ENCODE data around the gene SSH3.

SSH3 gene

DNA sequence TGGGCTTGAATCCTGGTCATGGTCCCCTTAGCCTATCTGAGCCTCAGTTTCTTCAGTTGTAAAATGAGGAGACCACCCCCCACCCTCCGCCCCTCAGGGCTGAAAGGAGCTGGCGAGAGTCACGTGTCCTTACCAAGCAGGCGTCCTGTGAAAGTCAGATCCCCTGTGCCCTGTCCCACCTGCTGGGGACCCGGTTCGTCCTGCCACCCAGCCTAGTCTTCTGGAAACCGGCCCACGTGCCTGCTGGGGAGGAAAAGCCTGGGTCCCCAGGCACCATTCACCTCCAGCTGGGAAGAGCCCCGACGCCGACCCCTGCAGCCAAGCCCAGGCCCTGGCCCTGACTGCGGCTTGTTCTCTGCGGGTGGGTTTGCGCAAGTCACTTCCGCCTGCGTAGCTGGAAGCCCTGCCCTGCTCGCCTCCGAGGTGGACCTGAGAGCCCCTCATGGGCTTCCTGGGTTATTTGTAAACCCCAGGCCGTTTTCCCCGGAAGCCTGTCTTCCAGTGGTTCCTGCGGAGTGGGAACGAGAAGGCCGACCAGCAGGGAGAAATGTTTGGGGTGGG lies 679 bp upstream of the SSH3 start:
- Histone ChIP-seq H3K9me3 (ENCODE audit: control insufficient read depth, low read length) (no peaks in the 10 kb centered on the region), H3K4me1 (ENCODE audit: control insufficient read depth, insufficient read depth, low read length) (peaks cover 16% of the 10 kb centered on the region), H3K36me3 (ENCODE audit: control insufficient read depth, insufficient read depth, low read length, severe bottlenecking) (peaks cover 41% of the 10 kb centered on the region), H3K27me3 (replicated peaks; ENCODE audit: control insufficient read depth, insufficient read depth, low read length) (no peaks in the 10 kb centered on the region), H3K4me3 (ENCODE audit: low read length) (peak overlapping the region; percentile 90), H3K9ac (ENCODE audit: low read length) (peak overlapping the region; percentile 89)
- DNase-seq (ENCODE audit: low read depth), result no peak

DNA sequence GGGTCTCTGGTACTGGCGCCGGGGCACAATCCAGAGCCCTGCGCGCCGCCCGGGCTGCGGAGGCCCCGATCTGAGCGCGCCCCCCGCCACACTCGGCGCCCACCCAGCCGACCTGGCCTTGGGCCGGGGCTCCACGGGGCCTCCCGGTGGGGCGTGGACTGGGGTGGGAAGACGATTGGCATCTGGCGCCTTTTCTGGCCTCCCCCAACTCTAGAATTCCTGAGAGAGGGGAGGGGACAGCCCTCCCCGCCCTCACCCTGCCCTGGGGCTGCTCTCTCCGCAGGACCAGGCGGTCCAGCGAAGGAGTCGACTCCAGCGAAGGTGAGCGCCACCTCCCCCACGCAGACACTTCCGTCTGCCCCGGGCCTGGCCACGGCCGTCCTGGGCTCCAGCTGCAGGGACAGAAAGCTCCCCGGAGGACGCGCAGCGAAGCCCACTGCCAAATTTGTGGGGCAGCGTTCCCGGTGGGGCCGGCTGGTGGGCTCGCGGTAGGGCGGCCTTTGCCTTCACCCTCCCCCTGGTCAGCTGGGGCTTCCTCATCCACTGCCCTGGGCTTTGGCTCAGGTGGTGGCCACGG lies 593 bp downstream of the SSH3 start:
- Histone ChIP-seq H3K4me3 (ENCODE audit: low read length) (peak overlapping the region; percentile 90), H3K36me3 (ENCODE audit: control insufficient read depth, insufficient read depth, low read length, severe bottlenecking) (peaks cover 46% of the 10 kb centered on the region), H3K9ac (ENCODE audit: low read length) (peak overlapping the region; percentile 89), H3K9me3 (ENCODE audit: control insufficient read depth, low read length) (no peaks in the 10 kb centered on the region), H3K27me3 (replicated peaks; ENCODE audit: control insufficient read depth, insufficient read depth, low read length) (no peaks in the 10 kb centered on the region), H3K4me1 (ENCODE audit: control insufficient read depth, insufficient read depth, low read length) (peaks cover 16% of the 10 kb centered on the region)
- peak; percentile 54 for DNase-seq (ENCODE audit: low read depth)

DNA sequence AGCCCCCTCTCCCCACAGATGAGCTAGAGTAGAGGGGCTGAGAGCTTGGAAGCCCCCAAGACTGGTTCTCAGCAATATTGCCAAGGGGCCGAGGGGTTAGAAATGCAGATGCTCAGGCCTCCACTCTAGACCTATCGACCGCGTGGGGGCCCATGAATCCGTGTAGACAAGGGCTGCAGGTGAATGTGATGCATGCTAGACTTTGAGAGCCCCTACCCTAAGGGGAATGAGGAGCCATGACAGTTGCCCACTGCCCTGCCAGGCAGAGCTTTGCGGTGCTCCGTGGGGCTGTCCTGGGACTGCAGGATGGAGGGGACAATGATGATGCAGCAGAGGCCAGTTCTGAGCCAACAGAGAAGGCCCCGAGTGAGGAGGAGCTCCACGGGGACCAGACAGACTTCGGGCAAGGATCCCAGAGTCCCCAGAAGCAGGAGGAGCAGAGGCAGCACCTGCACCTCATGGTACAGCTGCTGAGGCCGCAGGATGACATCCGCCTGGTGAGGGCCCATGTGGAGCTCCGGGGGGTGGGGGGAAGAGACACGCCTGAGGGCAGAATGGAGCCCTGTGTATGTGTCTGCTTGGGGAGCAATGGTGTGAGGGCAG lies 1.3 kb downstream of the SSH3 start:
- Histone ChIP-seq H3K9ac (ENCODE audit: low read length) (peak overlapping the region; percentile 89), H3K27me3 (replicated peaks; ENCODE audit: control insufficient read depth, insufficient read depth, low read length) (no peaks in the 10 kb centered on the region), H3K4me1 (ENCODE audit: control insufficient read depth, insufficient read depth, low read length) (peaks cover 16% of the 10 kb centered on the region), H3K36me3 (ENCODE audit: control insufficient read depth, insufficient read depth, low read length, severe bottlenecking) (peaks cover 45% of the 10 kb centered on the region), H3K4me3 (ENCODE audit: low read length) (peak overlapping the region; percentile 90), H3K9me3 (ENCODE audit: control insufficient read depth, low read length) (no peaks in the 10 kb centered on the region)
- no peak for DNase-seq (ENCODE audit: low read depth)

DNA sequence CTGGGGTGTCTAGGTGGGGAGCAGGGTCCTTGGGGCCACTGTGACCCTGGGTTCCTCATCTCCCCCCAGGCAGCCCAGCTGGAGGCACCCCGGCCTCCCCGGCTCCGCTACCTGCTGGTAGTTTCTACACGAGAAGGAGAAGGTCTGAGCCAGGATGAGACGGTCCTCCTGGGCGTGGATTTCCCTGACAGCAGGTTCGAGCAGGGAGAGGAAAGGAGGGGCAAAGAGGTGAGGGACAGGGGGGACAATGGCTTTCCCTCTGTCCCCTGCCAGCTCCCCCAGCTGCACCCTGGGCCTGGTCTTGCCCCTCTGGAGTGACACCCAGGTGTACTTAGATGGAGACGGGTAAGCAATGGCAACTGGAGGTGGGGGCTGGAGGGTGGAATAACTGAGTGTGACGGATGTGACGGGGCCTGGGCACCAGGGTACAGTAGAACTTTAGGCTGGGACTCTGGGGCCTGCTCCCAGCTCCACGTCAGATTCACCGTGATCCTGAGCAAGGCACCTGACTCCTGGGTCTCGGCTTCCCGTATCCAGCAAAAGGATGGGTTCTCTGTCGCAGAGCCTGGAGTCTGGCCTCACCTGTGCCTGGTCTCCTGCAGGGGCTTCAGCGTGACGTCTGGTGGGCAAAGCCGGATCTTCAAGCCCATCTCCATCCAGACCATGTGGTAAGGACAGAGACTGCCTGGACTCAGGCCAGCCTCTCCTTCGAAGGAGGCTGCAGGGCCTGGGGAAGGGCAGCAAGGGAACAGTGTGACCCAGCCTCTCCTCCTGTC lies 3.6 kb downstream of the SSH3 start:
- peaks cover 16% of the 10 kb centered on the region for H3K4me1 ChIP-seq (ENCODE audit: control insufficient read depth, insufficient read depth, low read length)
- no peaks in the 10 kb centered on the region for H3K9me3 ChIP-seq (ENCODE audit: control insufficient read depth, low read length)
- H3K9ac ChIP-seq (ENCODE audit: low read length), result no peak overlapping the region
- H3K4me3 ChIP-seq (ENCODE audit: low read length), result no peak overlapping the region
- H3K36me3 ChIP-seq (ENCODE audit: control insufficient read depth, insufficient read depth, low read length, severe bottlenecking), result peaks cover 28% of the 10 kb centered on the region
- H3K27me3 ChIP-seq (replicated peaks; ENCODE audit: control insufficient read depth, insufficient read depth, low read length), result no peaks in the 10 kb centered on the region
- DNase-seq (ENCODE audit: low read depth), result no peak

DNA sequence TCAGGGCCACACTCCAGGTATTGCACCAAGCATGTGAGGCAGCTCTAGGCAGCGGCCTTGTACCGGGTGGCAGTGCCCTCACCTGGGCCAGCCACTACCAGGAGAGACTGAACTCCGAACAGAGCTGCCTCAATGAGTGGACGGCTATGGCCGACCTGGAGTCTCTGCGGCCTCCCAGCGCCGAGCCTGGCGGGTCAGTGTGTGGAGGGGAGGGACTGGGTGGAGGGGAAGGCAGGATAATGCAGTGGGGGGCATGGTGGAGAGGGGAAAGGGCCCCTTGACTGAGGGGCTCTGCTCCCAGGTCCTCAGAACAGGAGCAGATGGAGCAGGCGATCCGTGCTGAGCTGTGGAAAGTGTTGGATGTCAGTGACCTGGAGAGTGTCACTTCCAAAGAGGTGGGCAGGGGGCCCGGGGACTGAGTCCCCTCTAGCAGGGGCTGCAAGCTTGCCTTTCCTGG lies 4.2 kb downstream of the SSH3 start:
- DNase-seq (ENCODE audit: low read depth), result no peak
- Histone ChIP-seq H3K4me1 (ENCODE audit: control insufficient read depth, insufficient read depth, low read length) (peaks cover 12% of the 10 kb centered on the region), H3K9ac (ENCODE audit: low read length) (no peak overlapping the region), H3K27me3 (replicated peaks; ENCODE audit: control insufficient read depth, insufficient read depth, low read length) (no peaks in the 10 kb centered on the region), H3K4me3 (ENCODE audit: low read length) (no peak overlapping the region), H3K9me3 (ENCODE audit: control insufficient read depth, low read length) (no peaks in the 10 kb centered on the region), H3K36me3 (ENCODE audit: control insufficient read depth, insufficient read depth, low read length, severe bottlenecking) (peaks cover 28% of the 10 kb centered on the region)

DNA sequence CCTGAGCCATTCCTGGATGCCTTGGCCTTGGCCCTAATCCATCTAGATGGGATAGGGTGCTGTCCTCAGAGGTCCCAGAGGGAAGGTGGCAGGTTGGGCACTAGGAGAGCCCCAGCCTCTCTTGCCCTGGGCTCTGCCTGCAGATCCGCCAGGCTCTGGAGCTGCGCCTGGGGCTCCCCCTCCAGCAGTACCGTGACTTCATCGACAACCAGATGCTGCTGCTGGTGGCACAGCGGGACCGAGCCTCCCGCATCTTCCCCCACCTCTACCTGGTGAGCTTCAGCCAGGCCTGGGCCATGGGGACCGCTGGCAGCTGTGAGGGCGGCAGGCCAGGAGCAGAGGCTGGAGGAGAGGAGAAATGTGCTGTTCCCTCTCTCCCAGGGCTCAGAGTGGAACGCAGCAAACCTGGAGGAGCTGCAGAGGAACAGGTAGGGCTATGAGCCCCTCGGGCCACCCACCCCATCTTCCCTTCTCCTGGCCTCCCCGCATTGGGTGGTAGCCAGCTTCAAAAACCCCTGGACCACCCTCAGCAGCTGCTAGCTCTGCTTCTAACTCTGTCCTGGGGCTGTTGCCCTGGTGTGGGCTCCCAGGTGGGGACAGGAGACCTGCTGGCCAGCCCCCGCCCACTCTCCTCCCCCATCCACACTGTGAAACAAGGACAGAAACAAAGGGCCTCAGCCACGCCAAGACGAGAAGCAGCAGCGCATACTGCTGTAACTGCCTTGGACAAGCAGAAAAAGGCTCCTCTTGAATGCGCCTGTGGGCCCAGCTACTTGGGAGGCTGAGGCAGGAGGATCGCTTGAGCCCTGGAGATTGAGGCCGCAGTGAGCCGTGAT lies 4.9 kb downstream of the SSH3 start:
- no peaks in the 10 kb centered on the region for H3K27me3 ChIP-seq (replicated peaks; ENCODE audit: control insufficient read depth, insufficient read depth, low read length)
- no peak overlapping the region for H3K4me3 ChIP-seq (ENCODE audit: low read length)
- H3K9me3 ChIP-seq (ENCODE audit: control insufficient read depth, low read length), result no peaks in the 10 kb centered on the region
- H3K36me3 ChIP-seq (ENCODE audit: control insufficient read depth, insufficient read depth, low read length, severe bottlenecking), result peaks cover 28% of the 10 kb centered on the region
- DNase-seq (ENCODE audit: low read depth), result no peak
- peaks cover 7% of the 10 kb centered on the region for H3K4me1 ChIP-seq (ENCODE audit: control insufficient read depth, insufficient read depth, low read length)
- no peak overlapping the region for H3K9ac ChIP-seq (ENCODE audit: low read length)

DNA sequence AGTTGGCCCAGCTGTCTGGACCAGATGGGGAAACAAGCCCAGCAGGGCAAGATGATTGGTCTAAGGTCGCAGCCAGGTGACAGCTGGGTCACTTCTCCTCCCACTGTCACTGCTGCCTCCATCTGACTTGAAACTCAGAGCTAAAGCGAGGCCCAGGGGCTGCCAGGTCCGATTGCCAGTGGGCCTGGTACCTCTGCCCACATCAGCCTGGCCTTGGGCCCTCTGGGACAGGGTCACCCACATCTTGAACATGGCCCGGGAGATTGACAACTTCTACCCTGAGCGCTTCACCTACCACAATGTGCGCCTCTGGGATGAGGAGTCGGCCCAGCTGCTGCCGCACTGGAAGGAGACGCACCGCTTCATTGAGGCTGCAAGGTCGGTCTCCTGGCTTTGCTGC lies 5.8 kb downstream of the SSH3 start:
- Histone ChIP-seq H3K4me3 (ENCODE audit: low read length) (no peak overlapping the region), H3K27me3 (replicated peaks; ENCODE audit: control insufficient read depth, insufficient read depth, low read length) (no peaks in the 10 kb centered on the region), H3K4me1 (ENCODE audit: control insufficient read depth, insufficient read depth, low read length) (peaks cover 6% of the 10 kb centered on the region), H3K9ac (ENCODE audit: low read length) (no peak overlapping the region), H3K9me3 (ENCODE audit: control insufficient read depth, low read length) (no peaks in the 10 kb centered on the region), H3K36me3 (ENCODE audit: control insufficient read depth, insufficient read depth, low read length, severe bottlenecking) (peaks cover 28% of the 10 kb centered on the region)
- DNase-seq (ENCODE audit: low read depth), result no peak

DNA sequence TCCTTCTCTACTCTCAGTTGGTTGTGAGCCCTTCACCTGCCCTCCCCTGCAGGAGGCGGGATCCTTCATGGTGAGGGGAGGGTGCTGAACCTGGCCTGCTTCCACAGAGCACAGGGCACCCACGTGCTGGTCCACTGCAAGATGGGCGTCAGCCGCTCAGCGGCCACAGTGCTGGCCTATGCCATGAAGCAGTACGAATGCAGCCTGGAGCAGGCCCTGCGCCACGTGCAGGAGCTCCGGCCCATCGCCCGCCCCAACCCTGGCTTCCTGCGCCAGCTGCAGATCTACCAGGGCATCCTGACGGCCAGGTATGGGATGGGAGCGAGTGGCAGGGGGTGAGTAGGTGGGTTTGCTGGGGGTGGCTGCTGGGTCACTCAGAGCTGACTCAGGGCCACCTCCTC lies 6.3 kb downstream of the SSH3 start:
- H3K4me1 ChIP-seq (ENCODE audit: control insufficient read depth, insufficient read depth, low read length), result peaks cover under 1% of the 10 kb centered on the region
- no peak overlapping the region for H3K4me3 ChIP-seq (ENCODE audit: low read length)
- H3K27me3 ChIP-seq (replicated peaks; ENCODE audit: control insufficient read depth, insufficient read depth, low read length), result no peaks in the 10 kb centered on the region
- DNase-seq (ENCODE audit: low read depth), result no peak
- no peaks in the 10 kb centered on the region for H3K9me3 ChIP-seq (ENCODE audit: control insufficient read depth, low read length)
- H3K9ac ChIP-seq (ENCODE audit: low read length), result no peak overlapping the region
- H3K36me3 ChIP-seq (ENCODE audit: control insufficient read depth, insufficient read depth, low read length, severe bottlenecking), result peaks cover 28% of the 10 kb centered on the region

DNA sequence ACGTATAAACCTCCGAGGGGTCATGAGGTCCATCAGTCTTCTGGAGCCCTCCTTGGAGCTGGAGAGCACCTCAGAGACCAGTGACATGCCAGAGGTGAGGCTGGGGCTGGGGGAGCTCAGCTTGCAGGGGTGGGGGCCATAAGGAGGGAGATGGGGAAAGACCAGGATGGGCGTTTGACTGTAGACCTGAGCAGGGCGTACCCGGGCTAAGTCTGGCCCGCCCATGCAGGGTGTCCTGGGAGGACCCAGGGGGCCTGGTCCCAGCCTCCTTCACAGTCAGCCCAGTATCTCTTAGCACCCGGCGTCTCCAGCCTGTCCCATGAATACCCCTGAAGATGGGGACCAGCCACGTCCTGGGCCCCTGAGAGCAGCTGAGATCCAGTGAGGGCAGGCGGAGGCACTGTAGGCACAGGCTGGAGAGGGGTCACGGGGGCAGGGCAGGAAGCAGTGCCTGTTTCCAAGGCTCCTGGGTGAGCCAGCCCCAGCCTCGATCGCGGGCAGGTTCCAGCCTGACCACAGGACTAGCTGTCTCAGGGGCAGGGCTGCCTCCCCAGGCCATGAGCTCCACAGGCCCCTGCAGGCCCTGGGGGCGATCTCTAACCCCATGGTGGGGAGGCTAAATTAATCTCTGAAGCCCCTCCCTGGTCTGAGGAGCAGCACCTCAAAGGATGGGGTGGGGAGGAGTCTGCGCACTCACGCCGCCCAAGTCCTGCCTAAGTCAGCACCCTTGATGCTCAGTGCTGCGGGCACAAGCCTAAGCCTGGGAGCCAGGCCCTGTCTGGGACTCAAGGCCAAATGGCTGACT lies 7.1 kb downstream of the SSH3 start:
- no peaks in the 10 kb centered on the region for H3K27me3 ChIP-seq (replicated peaks; ENCODE audit: control insufficient read depth, insufficient read depth, low read length)
- H3K36me3 ChIP-seq (ENCODE audit: control insufficient read depth, insufficient read depth, low read length, severe bottlenecking), result peaks cover 28% of the 10 kb centered on the region
- no peak overlapping the region for H3K9ac ChIP-seq (ENCODE audit: low read length)
- H3K9me3 ChIP-seq (ENCODE audit: control insufficient read depth, low read length), result no peaks in the 10 kb centered on the region
- no peak overlapping the region for H3K4me3 ChIP-seq (ENCODE audit: low read length)
- no peaks in the 10 kb centered on the region for H3K4me1 ChIP-seq (ENCODE audit: control insufficient read depth, insufficient read depth, low read length)
- DNase-seq (ENCODE audit: low read depth), result no peak

DNA sequence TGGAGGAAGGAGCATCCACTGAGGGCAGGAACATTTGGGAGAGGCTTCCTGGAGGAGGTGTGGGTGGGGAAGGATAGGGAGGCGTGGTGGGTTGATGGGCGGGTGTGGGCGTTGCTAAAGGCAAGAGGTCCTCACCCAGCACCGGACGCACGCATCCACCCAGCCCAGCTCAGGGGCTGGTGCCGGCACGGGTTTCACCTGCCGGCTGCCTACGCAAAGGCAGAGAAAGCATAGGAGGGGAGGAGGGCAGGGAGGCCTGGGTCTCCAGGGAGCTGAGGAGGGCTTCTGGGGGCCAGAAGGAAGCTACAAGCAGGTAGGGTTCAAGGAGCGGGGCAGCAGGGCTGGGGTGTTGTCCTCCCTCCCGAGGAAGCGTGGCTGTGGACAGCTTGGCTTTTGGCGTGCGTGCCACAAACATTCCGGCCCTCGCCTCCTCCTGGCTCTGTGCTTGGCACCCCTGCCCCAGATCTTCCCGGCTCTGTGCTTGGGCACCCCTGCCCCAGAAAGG lies 7.8 kb downstream of the SSH3 start:
- no peaks in the 10 kb centered on the region for H3K9me3 ChIP-seq (ENCODE audit: control insufficient read depth, low read length)
- peaks cover 28% of the 10 kb centered on the region for H3K36me3 ChIP-seq (ENCODE audit: control insufficient read depth, insufficient read depth, low read length, severe bottlenecking)
- no peak for DNase-seq (ENCODE audit: low read depth)
- no peak overlapping the region for H3K4me3 ChIP-seq (ENCODE audit: low read length)
- no peaks in the 10 kb centered on the region for H3K4me1 ChIP-seq (ENCODE audit: control insufficient read depth, insufficient read depth, low read length)
- no peak overlapping the region for H3K9ac ChIP-seq (ENCODE audit: low read length)
- no peaks in the 10 kb centered on the region for H3K27me3 ChIP-seq (replicated peaks; ENCODE audit: control insufficient read depth, insufficient read depth, low read length)

Data from adipocyte (in vitro differentiated cells).